ENCODE measurements around the gene KRT7.

The KRT7 gene

DNA sequence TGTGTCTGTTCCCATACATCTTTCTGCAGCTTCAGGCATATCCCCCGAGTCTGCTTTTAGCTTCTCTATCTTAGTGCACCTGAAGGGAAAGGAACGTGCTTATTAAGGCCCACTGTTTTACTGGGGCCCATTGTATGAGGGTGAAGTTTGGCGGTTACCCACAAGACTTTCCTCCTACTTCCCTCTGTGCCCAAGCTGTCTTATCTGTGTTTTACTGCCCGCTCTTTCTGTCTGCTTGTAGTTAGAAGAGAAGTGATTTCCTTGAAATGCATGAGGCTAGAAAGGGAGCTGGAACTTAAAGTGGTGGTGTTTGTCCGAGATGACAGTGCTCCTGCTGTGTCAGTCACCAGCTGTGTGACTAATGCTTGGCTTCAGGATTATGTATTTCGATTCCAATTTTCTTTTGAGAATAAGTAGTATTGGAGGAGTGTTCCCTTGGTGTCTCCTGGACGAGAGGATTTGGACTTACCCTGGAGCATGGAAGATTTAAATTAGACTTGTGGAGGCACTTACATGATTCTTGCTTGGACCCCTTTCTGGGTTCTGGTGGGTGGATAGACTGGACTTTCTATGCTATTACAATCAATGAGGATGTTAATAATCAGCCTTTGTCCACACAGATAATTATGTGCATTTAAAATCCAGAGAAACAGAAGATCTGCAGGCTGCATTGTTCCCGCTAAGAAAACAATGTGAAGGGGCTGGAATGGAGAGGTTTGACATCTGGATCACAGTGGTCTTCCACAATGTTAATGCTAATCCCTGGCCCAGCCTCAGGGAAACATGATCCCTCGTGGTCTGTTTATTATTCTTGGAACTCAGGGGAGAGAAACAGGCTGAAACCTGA is 27.5 kb downstream of the KRT7 start:
- Histone ChIP-seq H3K27ac (peak overlapping the region; percentile 20 to 50), H3K4me3 (no peak overlapping the region)
- TF ChIP-seq, protein P1, sequence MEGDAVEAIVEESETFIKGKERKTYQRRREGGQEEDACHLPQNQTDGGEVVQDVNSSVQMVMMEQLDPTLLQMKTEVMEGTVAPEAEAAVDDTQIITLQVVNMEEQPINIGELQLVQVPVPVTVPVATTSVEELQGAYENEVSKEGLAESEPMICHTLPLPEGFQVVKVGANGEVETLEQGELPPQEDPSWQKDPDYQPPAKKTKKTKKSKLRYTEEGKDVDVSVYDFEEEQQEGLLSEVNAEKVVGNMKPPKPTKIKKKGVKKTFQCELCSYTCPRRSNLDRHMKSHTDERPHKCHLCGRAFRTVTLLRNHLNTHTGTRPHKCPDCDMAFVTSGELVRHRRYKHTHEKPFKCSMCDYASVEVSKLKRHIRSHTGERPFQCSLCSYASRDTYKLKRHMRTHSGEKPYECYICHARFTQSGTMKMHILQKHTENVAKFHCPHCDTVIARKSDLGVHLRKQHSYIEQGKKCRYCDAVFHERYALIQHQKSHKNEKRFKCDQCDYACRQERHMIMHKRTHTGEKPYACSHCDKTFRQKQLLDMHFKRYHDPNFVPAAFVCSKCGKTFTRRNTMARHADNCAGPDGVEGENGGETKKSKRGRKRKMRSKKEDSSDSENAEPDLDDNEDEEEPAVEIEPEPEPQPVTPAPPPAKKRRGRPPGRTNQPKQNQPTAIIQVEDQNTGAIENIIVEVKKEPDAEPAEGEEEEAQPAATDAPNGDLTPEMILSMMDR (IDR thresholded peaks at IDR 0.05) = no peak
- DNase-seq (ENCODE audit: low spot score) = no peak

DNA sequence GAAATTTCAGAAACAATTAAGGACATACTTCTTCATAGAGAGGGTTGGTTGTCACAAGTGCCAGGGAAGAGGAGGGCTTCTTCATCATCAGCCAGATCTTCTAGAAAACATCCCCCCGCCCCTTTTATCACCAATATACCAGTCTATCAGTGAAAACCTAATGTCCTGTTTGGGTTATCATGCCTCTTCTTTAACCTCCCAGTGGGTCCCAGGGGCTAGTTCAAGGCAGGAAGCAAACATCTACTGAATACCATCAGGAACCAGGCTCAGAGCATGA is 28.1 kb downstream of the KRT7 start:
- DNase-seq (ENCODE audit: low spot score) = no peak
- Histone ChIP-seq H3K4me3 (no peak overlapping the region), H3K27ac (peak overlapping the region in 1 of 2 donors; percentile 50)
- TF ChIP-seq, protein P1 (IDR thresholded peaks at IDR 0.05) = no peak

DNA sequence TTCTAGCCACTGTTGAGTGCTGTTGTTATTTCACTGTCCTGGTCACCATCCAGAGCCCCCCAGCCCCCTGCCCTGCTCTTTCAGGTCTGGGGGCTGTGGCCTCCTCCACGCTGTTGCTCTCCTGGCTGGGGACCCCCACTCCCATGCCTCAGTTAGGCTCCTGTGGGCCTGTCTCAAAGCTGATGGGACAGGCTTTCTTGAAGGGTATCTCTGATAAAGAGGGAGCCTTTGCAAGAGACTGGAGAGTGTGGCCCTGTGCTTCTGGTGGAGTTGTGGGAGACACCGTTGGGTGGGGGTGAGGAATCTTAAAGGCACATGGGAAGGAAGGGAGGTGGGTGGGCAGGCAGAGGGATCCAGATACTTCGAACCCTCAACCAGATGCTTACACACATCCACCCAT is 29.2 kb downstream of the KRT7 start:
- Histone ChIP-seq H3K27ac (no peak overlapping the region), H3K4me3 (no peak overlapping the region)
- TF ChIP-seq, protein P1 (IDR thresholded peaks at IDR 0.05) = no peak
- DNase-seq (ENCODE audit: low spot score) = no peak

DNA sequence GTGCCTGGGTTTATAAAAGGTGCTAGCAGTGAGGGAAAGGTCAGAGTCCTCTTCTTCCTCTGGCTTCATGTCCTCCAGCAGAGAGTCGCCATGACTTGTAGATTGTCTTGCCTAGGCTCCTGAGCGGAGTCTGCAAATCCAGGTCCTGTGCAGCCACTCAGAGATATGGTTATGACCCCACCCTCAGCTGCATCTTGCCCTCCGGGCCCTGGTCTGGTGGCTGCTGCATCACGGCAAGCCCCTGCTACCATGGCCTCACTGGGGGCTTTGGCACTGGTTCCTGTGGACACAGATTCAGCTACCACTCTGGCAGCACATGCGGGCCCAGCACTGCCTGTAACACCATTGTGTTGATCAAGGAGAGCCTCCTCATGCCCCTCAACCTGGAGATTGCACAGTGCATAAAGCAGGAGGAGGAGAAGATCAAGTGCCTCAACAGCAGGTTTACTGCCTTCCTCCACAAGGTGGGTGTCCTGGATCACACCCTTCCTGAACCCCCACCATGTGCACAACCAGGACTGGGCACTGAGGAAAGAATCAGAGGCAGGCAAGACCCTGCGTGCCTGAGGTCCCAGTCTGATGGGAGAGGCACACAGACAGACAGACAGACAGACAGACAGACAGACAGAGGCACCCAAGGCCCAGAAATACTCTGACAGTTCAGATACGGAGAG is 30.9 kb downstream of the KRT7 start:
- TF ChIP-seq, protein P1 (IDR thresholded peaks at IDR 0.05) = no peak
- no peak for DNase-seq (ENCODE audit: low spot score)
- peak overlapping the region in 1 of 2 donors; percentile 19 for H3K27ac ChIP-seq
- no peak overlapping the region for H3K4me3 ChIP-seq

DNA sequence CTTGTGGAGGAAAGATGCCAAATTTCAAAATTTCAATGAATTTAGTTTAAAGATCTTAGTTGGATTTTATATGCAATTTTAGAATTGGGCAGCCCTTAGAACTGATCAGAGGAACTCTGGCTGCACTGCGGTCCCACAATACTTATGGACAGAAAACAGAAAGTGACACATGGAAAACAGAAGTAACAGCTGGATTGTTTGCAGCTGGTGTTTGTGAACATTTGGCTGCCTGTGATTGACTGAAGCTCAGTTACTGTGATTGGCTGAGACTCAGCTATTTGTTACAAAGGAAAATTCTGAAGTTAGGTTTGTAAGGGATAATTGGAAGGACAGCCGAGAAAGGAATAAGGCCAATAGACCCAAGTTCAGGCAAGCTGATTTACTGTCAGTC is 31.4 kb downstream of the KRT7 start:
- TF ChIP-seq, protein P1 (IDR thresholded peaks at IDR 0.05) = no peak
- DNase-seq (ENCODE audit: low spot score) = no peak
- H3K4me3 ChIP-seq = no peak overlapping the region
- H3K27ac ChIP-seq = peak overlapping the region in 1 of 2 donors; percentile 52

DNA sequence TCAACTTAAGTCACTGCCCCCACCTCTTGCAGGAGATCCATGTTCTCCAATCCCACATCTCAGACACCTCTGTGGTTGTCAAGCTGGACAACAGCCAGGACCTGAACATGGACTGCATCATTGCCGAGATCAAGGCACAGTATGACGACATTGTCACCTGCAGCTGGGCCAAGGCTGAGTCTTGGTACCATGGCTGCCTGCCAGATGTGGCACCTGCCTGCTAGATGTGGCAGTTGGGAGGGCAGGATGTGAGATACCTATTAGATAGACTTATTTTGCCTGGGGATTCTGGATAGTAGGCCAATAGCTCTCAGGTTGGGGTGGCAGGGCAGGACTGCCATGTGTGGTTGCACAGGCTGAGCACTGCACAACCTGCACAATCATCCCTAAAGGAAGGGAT is 33.5 kb downstream of the KRT7 start:
- Histone ChIP-seq H3K27ac (no peak overlapping the region), H3K4me3 (no peak overlapping the region)
- no peak for DNase-seq (ENCODE audit: low spot score)
- TF ChIP-seq, protein P1 (IDR thresholded peaks at IDR 0.05) = no peak

DNA sequence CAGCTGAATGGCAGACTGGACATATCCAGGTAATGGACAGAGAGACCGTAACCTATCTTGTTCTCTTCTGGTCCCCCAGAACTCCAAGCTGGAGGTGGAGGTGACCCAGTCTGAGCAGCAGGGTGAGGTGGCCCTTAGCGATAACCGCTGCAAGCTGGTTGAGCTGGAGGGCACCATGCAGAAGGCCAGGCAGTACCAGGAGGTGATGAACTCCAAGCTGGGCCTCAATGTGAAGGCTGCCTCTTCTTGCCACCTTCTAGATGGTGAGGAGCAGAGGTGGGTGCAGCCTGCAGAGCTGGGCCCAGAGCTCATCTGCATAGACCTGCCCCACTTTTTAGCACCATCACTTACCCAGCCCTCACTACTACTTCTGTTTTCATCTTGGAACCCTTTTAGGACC is 34.2 kb downstream of the KRT7 start:
- DNase-seq (ENCODE audit: low spot score) = no peak
- TF ChIP-seq, protein P1 (IDR thresholded peaks at IDR 0.05) = no peak
- no peak overlapping the region for H3K4me3 ChIP-seq
- peak overlapping the region in 1 of 2 donors; percentile 34 for H3K27ac ChIP-seq

Data from coronary artery (tissue), 2 donors.